Measurements from ENCODE around the gene CEP41.

Gene CEP41

DNA sequence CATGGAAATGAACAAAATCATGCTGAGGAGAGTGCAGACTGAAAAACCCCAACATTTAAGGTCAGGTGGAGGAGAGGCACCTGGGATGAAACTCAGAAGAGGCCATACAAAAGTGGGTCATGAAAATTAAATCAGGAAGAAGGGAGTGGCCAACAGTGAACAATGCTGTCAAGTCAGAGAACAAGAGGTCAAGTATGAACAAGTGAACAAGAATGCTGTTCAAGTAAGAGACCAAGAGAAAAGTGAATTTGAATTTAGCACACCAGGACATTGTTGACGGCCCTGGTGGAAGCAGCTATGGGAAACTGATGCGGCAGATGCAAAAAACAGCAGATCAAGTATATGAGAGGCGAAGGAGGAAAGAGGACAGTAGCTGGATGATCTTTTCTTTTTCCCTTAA, 7.9 kb downstream of the CEP41 start:
- no peak overlapping the region for H3K4me3 ChIP-seq (ENCODE audit: low read depth, low read length)
- DNase-seq (ENCODE audit: low read depth), result no peak
- TF ChIP-seq, protein P1, sequence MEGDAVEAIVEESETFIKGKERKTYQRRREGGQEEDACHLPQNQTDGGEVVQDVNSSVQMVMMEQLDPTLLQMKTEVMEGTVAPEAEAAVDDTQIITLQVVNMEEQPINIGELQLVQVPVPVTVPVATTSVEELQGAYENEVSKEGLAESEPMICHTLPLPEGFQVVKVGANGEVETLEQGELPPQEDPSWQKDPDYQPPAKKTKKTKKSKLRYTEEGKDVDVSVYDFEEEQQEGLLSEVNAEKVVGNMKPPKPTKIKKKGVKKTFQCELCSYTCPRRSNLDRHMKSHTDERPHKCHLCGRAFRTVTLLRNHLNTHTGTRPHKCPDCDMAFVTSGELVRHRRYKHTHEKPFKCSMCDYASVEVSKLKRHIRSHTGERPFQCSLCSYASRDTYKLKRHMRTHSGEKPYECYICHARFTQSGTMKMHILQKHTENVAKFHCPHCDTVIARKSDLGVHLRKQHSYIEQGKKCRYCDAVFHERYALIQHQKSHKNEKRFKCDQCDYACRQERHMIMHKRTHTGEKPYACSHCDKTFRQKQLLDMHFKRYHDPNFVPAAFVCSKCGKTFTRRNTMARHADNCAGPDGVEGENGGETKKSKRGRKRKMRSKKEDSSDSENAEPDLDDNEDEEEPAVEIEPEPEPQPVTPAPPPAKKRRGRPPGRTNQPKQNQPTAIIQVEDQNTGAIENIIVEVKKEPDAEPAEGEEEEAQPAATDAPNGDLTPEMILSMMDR (IDR thresholded peaks at IDR 0.05; ENCODE audit: control insufficient read depth, extremely low read depth, insufficient read depth), result no peak

DNA sequence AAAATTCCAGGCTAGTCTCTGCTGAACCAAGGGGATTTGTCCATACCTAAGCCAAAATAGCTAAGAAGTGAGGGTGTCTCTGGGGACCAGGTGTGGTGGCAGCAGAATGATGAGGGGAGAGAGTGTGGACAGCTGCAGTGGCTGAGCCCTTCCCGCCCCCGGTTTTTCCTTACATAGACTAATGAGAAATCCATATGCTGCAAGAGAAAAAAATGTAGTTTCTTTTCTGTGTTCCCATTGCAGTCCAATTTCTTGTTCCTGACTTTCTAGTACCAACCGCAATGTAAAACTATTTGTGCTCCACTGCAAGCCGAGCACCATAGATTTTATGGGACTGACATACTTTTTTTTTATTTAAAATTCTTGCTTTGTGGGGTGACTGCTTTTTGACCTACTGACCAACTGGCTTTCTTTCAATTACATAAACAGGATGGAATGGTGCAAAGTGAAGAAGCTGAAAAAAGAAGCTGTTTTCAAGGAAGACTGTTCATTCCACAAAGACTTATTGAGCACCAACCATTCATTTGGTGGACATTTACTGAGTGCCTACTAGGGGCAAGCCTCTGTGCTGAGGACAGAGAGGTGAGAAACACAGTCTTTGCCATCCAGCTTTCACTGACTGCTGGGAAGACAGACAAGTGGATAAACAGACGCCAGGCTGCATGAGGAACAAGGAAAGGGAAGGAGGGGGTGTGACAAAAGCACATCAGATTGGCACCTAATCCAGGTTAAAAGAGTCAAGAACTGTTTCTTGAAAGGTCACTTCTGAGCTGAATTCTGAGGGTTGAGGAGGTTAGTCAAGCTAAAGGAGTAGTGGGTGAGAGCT, 9.8 kb downstream of the CEP41 start:
- H3K4me3 ChIP-seq (ENCODE audit: low read depth, low read length), result no peak overlapping the region
- no peak for DNase-seq (ENCODE audit: low read depth)
- TF ChIP-seq, protein P1 (IDR thresholded peaks at IDR 0.05; ENCODE audit: control insufficient read depth, extremely low read depth, insufficient read depth), result no peak

DNA sequence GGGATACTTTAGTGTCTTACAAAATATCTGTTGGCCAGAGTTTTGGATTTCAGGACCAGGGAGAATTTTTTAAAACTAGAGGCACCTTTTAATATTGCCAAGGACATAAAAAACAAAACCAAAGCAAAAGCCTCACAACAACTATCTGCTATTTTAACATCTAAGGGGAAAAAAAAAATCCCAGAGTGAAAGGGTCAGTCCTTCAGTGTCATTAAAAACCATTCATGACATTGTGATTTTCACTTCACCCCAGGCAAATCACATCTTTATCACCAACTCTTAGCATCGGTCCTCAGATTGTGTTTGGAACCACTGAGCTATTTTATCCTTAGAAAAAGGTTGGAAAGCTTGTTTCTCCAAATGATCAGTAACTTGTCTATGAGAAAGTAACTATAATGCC, 10.7 kb downstream of the CEP41 start:
- TF ChIP-seq, protein P1 (IDR thresholded peaks at IDR 0.05; ENCODE audit: control insufficient read depth, extremely low read depth, insufficient read depth), result no peak
- no peak for DNase-seq (ENCODE audit: low read depth)
- no peak overlapping the region for H3K4me3 ChIP-seq (ENCODE audit: low read depth, low read length)

DNA sequence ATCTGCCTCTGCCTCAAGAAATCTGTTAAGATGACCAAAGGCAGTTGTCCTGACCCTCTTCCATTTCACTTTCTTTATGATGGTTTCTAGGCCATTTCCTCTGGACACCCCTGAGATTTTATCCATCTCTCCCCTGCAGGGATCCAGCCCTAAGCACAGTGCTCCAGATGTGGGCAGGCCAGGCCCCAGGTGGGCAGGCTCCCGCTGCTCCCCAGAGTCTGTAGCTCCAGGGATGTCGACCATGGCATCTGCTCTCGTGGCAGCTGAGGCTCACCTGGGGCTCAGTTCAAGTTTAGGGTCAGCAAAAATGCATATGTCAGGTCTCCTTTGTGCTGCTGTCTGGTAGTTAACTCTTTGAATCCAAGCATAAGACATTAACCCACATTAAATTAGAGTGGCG, 11.8 kb downstream of the CEP41 start:
- no peak overlapping the region for H3K4me3 ChIP-seq (ENCODE audit: low read depth, low read length)
- DNase-seq (ENCODE audit: low read depth), result no peak
- TF ChIP-seq, protein P1 (IDR thresholded peaks at IDR 0.05; ENCODE audit: control insufficient read depth, extremely low read depth, insufficient read depth), result no peak

DNA sequence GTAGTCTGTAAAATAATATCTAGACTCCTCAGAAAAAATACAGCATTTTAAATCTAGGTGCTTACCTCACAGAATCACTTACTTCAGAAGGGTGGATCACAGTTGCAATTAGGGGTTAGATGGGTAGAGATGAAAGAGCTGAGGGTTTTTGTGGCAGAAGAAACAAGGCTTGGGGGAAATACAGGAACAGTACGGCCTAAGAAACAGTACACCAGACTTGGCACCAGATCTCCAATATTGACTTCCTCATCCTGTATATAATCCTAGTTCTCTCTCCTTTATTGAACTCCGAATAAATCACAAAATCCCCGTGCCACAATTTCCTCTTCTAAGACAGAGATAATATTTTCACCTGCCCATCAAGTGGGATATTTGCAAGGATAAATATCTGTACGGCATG, 14.3 kb downstream of the CEP41 start:
- TF ChIP-seq, protein P1 (IDR thresholded peaks at IDR 0.05; ENCODE audit: control insufficient read depth, extremely low read depth, insufficient read depth), result no peak
- no peak for DNase-seq (ENCODE audit: low read depth)
- no peak overlapping the region for H3K4me3 ChIP-seq (ENCODE audit: low read depth, low read length)

DNA sequence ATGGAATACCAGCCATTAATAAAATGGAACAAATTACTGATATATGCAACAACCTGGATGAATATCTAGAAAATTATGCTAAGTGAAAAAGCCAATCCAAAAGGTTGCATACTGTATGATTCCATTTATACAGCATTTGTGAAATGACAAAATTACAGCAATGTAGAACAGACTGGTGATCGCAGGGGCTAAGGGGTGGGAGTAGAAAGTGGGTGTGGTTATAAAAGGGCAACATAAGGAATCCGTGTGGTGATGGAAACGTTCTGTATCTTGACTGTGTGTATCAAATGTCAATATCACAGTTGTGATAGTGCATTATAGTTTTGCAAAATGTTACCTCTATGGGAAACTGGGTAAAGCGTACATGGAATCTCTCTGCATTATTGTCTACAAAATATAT, 15.0 kb downstream of the CEP41 start:
- DNase-seq (ENCODE audit: low read depth), result no peak
- no peak overlapping the region for H3K4me3 ChIP-seq (ENCODE audit: low read depth, low read length)
- TF ChIP-seq, protein P1 (IDR thresholded peaks at IDR 0.05; ENCODE audit: control insufficient read depth, extremely low read depth, insufficient read depth), result no peak
